DOHH2 (cell line): Measurements from ENCODE around the gene HBP1.
A peak's percentile ranks its signal among the peaks of the same experiment; 100 is the strongest.

Source experiments
- CTCF ChIP-seq: fragments of 200-600 bp; sonication (generic); IDR thresholded peaks from one replicate; pipeline ENCODE4 v1.5.1; 2014; ENCODE audit warnings: antibody characterized with exemption, mild to moderate bottlenecking, low read depth, low read length; ENCODE audit not compliant: poor library complexity, severe bottlenecking
- EZH2phosphoT487 ChIP-seq: fragments of 200-600 bp; sonication (generic); IDR thresholded peaks from 2 replicates; pipeline ENCODE4 v1.6.1; 2017; ENCODE audit warnings: borderline replicate concordance, mild to moderate bottlenecking, antibody characterized with exemption, low read length, moderate library complexity, mixed read lengths

GRCh38 chr7:107213193-107213788 lies 44.5 kb downstream of the HBP1 start:
- TF ChIP-seq CTCF = peak; percentile 30
- TF ChIP-seq EZH2phosphoT487 = no peak
